Osteoblast (primary cell): Measurements from ENCODE around the gene FBXO46. TPM values are rescaled to one million over a fixed set of nuclear protein-coding genes. Genes with fewer than 3 reads are reported as not detected.

Experiments used
- DNase-seq: peaks from one replicate; pipeline ENCODE4 v3.0.0; 2011; ENCODE audit warnings: low spot score, mixed read lengths; ENCODE audit not compliant: insufficient read length; ENCODE audit errors: missing footprints
- H2AFZ ChIP-seq: 2 replicates; pipeline ENCODE4 v1.6.0; 2011; ENCODE audit warnings: mild to moderate bottlenecking, low read length
- H3K27ac ChIP-seq: 2 replicates; pipeline ENCODE4 v1.5.1; 2011; ENCODE audit warnings: mild to moderate bottlenecking, low read depth, low read length, moderate library complexity
- H3K27me3 ChIP-seq: 2 replicates; pipeline ENCODE4 v1.6.0; 2012; ENCODE audit warnings: mild to moderate bottlenecking, control low read depth, inconsistent platforms, low read length, moderate library complexity; ENCODE audit not compliant: insufficient read depth
- H3K36me3 ChIP-seq: 2 replicates; pipeline ENCODE4 v1.5.1; 2011; ENCODE audit warnings: mild to moderate bottlenecking, low read length, control low read depth, moderate library complexity; ENCODE audit not compliant: insufficient read depth
- H3K4me1 ChIP-seq: 2 replicates; pipeline ENCODE4 v1.5.1; 2011; ENCODE audit warnings: mild to moderate bottlenecking, low read length, control low read depth, moderate library complexity; ENCODE audit not compliant: insufficient read depth
- H3K4me2 ChIP-seq: 2 replicates; pipeline ENCODE4 v1.6.0; 2011; ENCODE audit warnings: mild to moderate bottlenecking, low read length; ENCODE audit not compliant: insufficient read depth
- H3K4me3 ChIP-seq: fragments of 200-600 bp; sonication (generic); 3 replicates; pipeline ENCODE4 v1.5.1; 2012; ENCODE audit warnings: mild to moderate bottlenecking, low read length, inconsistent platforms; ENCODE audit not compliant: insufficient read depth
- H3K79me2 ChIP-seq: 2 replicates; pipeline ENCODE4 v1.6.0; 2012; ENCODE audit warnings: mild to moderate bottlenecking, low read length, control low read depth, inconsistent platforms; ENCODE audit not compliant: insufficient read depth
- H3K9me3 ChIP-seq: 2 replicates; pipeline ENCODE4 v1.5.1; 2011; ENCODE audit warnings: low read depth, low read length, control low read depth
- H4K20me1 ChIP-seq: 2 replicates; pipeline ENCODE4 v1.6.0; 2012; ENCODE audit warnings: mild to moderate bottlenecking, low read length, control low read depth; ENCODE audit not compliant: insufficient read depth
- total RNA-seq: library from RNA; depleted of rRNA; stranded (reverse); fragments of >200 nt; gene quantifications from 2 replicates; pipeline ENCODE4 v1.2.3, GENCODE V29; 2012
- TF ChIP-seq, protein P1 (sequence below): IDR thresholded peaks from 2 replicates; pipeline ENCODE4 v1.5.1; 2011; ENCODE audit warnings: mild to moderate bottlenecking, low read depth, low read length, moderate library complexity; ENCODE audit errors: extremely low read depth

The FBXO46 gene
- total RNA-seq, 1 donor = 9.0 TPM

DNA sequence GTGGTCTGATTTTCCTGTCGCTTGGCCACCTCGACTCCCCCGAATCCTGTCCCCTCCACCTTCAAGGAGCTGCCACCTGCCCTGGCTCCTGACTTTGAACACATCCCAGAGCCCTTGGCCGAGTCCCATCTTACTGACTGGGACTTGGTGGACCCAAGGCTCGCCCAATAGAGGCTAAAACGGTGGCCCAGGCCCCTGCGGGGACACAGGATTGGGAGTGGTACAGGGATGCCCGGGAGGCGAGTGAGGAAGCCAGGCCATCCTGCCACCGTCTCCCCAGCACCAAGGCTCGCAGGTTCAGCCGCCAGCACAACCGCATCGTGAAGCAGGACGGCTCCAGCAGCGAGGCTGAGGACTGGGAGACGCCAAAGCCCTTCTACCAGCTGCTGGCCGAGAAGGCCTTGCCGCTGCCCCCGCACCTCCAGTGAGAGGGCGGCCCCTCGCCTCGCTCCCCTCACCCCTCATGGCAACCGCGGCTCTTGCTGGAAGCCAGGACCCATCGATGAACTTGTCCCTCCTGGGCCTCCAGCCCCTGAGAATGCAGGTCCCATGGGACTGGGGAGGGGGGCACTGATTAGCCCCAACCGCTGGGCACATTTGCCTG, 33.1 kb upstream of the FBXO46 start:
- no peak overlapping the region for H3K27ac ChIP-seq
- no peaks in the 10 kb centered on the region for H3K36me3 ChIP-seq
- TF ChIP-seq, protein P1, sequence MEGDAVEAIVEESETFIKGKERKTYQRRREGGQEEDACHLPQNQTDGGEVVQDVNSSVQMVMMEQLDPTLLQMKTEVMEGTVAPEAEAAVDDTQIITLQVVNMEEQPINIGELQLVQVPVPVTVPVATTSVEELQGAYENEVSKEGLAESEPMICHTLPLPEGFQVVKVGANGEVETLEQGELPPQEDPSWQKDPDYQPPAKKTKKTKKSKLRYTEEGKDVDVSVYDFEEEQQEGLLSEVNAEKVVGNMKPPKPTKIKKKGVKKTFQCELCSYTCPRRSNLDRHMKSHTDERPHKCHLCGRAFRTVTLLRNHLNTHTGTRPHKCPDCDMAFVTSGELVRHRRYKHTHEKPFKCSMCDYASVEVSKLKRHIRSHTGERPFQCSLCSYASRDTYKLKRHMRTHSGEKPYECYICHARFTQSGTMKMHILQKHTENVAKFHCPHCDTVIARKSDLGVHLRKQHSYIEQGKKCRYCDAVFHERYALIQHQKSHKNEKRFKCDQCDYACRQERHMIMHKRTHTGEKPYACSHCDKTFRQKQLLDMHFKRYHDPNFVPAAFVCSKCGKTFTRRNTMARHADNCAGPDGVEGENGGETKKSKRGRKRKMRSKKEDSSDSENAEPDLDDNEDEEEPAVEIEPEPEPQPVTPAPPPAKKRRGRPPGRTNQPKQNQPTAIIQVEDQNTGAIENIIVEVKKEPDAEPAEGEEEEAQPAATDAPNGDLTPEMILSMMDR = no peak
- H3K4me3 ChIP-seq = no peak overlapping the region
- peaks cover 8% of the 10 kb centered on the region for H3K79me2 ChIP-seq
- no peaks in the 10 kb centered on the region for H3K27me3 ChIP-seq
- H3K4me2 ChIP-seq = no peak overlapping the region
- no peaks in the 10 kb centered on the region for H3K9me3 ChIP-seq
- no peak overlapping the region for H2AFZ ChIP-seq
- peaks cover 13% of the 10 kb centered on the region for H3K4me1 ChIP-seq
- peak; percentile 86 for DNase-seq
- no peaks in the 10 kb centered on the region for H4K20me1 ChIP-seq

DNA sequence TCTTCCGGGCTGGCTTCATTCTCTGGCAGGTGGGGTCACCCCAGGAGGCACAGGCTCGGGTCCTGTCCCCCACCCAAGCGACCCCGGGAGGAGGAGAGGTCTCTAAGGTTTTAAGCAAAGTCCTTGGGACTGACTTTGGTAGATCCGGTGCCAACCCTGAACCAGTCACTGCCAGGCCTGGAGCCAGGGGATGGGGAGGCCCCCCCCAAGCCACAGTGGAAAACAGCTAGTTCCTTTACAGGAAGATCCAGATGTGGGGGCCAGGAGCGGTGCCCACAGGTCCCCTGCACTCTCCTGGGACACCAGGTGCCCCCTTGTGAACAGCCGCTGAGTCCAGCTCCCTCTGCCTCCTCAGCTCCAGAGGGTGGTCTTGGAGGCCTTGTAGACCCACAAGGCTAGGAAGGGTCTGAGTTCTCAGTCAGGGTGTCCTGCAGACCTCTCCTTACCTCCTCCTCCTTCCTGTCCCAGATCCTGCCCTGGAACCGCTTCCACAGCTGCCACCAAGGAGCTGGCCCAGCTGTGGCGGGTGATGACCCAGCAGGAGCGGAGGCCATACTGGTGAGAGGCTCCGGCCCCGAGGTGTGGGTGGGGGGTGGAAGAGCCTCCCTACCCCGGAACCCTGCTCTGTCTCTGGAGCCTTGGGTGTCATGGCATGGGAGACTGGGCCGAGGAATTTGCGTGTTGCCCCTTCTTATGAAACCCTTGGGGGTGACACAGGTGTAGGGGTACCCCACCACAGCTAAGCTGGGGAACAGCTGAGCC, 32.4 kb upstream of the FBXO46 start:
- Histone ChIP-seq H3K27me3 (no peaks in the 10 kb centered on the region), H4K20me1 (no peaks in the 10 kb centered on the region), H3K36me3 (no peaks in the 10 kb centered on the region), H3K4me2 (no peak overlapping the region), H3K4me1 (peaks cover 13% of the 10 kb centered on the region), H3K27ac (no peak overlapping the region), H3K79me2 (peaks cover 8% of the 10 kb centered on the region), H3K4me3 (no peak overlapping the region), H2AFZ (no peak overlapping the region), H3K9me3 (no peaks in the 10 kb centered on the region)
- TF ChIP-seq, protein P1 = no peak
- peak; percentile 86 for DNase-seq

DNA sequence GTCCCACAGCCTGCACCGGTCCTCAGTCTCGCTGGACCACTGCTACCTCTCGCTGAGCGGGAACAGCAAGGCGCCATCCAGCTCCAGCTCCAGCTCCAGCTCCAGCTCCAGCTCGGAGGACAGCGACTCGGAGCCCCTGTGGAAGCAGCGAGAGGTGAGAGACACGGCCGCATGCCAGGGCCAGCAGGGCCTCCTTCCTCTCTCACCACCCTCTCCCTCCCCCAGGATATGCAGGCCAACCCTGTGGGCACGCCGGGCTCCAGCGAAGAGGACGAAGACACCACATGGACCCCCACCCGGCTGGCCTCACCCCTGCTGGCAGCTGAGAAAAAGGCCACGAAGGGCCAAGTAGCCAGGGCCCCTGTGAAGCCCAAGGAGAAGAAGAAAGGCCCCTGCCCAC, 31.0 kb upstream of the FBXO46 start:
- Histone ChIP-seq H3K36me3 (no peaks in the 10 kb centered on the region), H3K4me3 (no peak overlapping the region), H3K79me2 (peaks cover 8% of the 10 kb centered on the region), H3K27me3 (no peaks in the 10 kb centered on the region), H3K4me2 (no peak overlapping the region), H3K27ac (no peak overlapping the region), H3K4me1 (peaks cover 8% of the 10 kb centered on the region), H2AFZ (no peak overlapping the region), H4K20me1 (no peaks in the 10 kb centered on the region), H3K9me3 (no peaks in the 10 kb centered on the region)
- no peak for DNase-seq
- TF ChIP-seq, protein P1 = no peak

DNA sequence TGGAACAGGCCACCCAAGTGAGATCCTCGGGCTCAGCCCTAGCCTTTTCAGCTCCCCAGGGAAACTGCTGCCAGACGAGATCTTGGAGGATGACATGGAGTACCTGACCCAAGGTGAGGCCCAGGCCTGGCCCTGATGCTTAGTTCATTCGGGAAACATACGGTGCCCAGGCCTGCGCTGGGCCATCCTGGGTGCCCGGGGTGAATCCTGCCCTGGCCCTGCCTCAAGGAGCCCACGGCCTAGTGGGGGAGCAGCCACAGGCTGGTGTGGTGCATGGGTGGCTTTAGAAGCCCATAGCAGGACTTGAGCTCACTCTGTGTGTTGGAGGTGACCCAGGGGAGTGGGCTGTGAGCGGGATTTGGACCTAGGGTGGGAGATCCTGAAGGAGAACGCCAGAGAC, 28.2 kb upstream of the FBXO46 start:
- Histone ChIP-seq H3K36me3 (no peaks in the 10 kb centered on the region), H3K4me3 (no peak overlapping the region), H3K4me1 (no peaks in the 10 kb centered on the region), H3K9me3 (no peaks in the 10 kb centered on the region), H3K27ac (no peak overlapping the region), H3K79me2 (no peaks in the 10 kb centered on the region), H2AFZ (no peak overlapping the region), H3K27me3 (no peaks in the 10 kb centered on the region), H3K4me2 (no peak overlapping the region), H4K20me1 (no peaks in the 10 kb centered on the region)
- TF ChIP-seq, protein P1 = no peak
- DNase-seq = peak; percentile 66
